ENCODE data around the gene GHRL.
A peak's percentile ranks its signal among the peaks of the same experiment; 100 is the strongest.

GHRL gene

DNA sequence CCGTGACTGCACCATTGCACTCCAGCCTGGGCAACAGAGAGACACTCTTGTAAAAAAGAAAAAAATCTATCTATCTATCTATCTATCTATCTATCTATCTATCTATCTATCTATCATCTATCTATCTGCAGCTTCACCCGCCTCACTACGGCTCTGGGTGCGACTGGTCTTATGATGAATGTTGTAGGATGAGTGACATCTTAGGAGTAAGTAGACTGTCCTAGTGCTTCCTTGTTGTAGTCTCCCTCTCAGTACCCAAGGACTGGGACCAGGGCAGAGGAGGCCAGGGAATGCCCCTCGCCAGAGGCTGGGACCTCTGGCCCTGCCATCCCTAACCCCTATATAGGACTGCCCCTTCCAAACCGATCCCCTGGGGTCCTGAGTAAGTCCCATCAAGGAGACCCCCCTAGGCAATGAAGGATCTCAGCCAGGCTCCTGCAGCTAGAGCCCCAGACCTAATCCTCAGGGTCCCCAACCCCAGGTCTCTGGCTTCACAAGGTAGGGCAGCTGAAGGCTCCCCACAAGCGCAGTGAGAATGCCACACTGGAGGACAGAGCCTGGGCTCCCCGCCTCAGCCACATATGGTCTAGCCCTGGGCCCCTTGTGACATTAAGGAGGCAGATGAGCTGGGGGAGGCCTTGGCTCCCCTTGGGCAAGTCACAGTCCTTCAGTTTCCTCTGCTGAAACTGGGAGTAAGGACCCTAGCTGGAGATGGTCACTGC is 29.0 kb upstream of the GHRL start:
- H3K27me3 ChIP-seq (replicated peaks) = peaks cover 6% of the 10 kb centered on the region
- peaks cover 29% of the 10 kb centered on the region for H3K36me3 ChIP-seq (replicated peaks)
- no peak overlapping the region for H3K4me3 ChIP-seq (ENCODE audit: low read depth, low read length)
- in situ Hi-C loops (cut with HindIII; ENCODE audit: low pct_ligation_motif_present, low sequenced_read_pairs) = no loop called here
- TF ChIP-seq, protein P1, sequence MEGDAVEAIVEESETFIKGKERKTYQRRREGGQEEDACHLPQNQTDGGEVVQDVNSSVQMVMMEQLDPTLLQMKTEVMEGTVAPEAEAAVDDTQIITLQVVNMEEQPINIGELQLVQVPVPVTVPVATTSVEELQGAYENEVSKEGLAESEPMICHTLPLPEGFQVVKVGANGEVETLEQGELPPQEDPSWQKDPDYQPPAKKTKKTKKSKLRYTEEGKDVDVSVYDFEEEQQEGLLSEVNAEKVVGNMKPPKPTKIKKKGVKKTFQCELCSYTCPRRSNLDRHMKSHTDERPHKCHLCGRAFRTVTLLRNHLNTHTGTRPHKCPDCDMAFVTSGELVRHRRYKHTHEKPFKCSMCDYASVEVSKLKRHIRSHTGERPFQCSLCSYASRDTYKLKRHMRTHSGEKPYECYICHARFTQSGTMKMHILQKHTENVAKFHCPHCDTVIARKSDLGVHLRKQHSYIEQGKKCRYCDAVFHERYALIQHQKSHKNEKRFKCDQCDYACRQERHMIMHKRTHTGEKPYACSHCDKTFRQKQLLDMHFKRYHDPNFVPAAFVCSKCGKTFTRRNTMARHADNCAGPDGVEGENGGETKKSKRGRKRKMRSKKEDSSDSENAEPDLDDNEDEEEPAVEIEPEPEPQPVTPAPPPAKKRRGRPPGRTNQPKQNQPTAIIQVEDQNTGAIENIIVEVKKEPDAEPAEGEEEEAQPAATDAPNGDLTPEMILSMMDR (IDR thresholded peaks at IDR 0.05; ENCODE audit: low read depth, low read length, missing control alignments) = no peak
- no peak for DNase-seq
- H3K27ac ChIP-seq = no peak overlapping the region

DNA sequence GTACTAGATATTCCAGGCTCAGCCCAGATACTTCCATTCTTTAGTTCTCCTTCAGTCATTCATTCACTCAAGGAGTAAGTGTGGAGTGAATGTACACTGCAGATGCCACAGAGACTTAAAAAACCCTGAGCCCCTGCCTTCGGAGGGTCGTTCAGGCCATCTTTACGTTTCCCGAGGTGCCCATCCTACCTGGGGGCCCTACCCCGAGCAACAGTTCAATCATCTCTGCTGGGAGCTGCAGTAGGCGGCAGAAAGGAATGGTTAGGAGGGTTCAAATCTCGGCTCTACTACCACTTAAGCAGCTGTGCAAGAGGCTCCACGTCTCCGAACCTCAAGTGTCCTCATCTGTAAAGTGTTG is 27.6 kb upstream of the GHRL start:
- no peak for DNase-seq
- TF ChIP-seq, protein P1 (IDR thresholded peaks at IDR 0.05; ENCODE audit: low read depth, low read length, missing control alignments) = no peak
- H3K27ac ChIP-seq = peak overlapping the region; percentile 99
- peak overlapping the region; percentile 99 for H3K4me3 ChIP-seq (ENCODE audit: low read depth, low read length)
- in situ Hi-C loops (cut with HindIII; ENCODE audit: low pct_ligation_motif_present, low sequenced_read_pairs) = no loop called here
- no peaks in the 10 kb centered on the region for H3K27me3 ChIP-seq (replicated peaks)
- peaks cover 43% of the 10 kb centered on the region for H3K36me3 ChIP-seq (replicated peaks)

DNA sequence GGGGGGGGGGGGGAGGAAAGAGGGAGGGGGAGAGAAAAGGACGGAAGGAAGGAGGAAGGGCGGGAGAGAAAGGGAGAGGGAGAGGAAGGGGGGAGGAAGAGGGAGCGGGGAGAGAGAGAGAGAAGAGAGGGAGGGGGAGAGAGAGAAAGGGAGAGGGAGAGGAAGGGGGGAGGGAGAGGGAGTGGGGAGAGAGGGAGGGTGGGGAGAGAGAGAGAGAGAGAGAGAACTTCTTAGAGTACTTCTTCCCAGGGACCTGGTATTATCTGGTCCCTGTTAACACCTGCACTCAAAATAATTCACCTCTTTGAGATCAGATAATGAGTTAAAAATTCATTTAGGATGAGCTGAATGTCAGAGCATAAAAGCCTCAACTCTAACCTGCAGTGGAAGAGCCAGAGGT is 27.1 kb upstream of the GHRL start:
- Histone ChIP-seq H3K36me3 (replicated peaks) (peaks cover 46% of the 10 kb centered on the region), H3K27ac (peak overlapping the region; percentile 99), H3K4me3 (ENCODE audit: low read depth, low read length) (peak overlapping the region; percentile 99), H3K27me3 (replicated peaks) (no peaks in the 10 kb centered on the region)
- in situ Hi-C loops (cut with HindIII; ENCODE audit: low pct_ligation_motif_present, low sequenced_read_pairs) = no loop called here
- DNase-seq = no peak
- TF ChIP-seq, protein P1 (IDR thresholded peaks at IDR 0.05; ENCODE audit: low read depth, low read length, missing control alignments) = no peak

DNA sequence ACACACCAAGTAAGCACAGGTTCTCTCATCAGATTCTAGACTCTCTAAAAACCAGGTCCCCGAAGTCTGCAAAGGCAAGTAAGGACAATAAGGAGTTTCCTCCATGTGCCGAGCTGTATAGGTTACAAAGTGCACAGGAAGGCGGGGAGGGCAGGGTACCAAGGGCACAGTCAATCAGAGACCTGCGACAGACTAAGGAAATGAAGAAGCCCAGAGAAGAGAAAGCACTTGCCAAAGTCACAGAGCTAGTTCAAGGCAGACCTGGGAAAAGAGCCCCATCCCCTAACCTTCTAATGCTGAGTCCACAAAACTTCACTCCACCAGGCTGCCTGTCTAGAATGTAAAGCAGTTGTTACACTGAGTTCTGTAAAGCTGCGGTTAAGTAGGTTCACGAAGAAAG is 26.5 kb upstream of the GHRL start:
- in situ Hi-C loops (cut with HindIII; ENCODE audit: low pct_ligation_motif_present, low sequenced_read_pairs) = no loop called here
- peak overlapping the region; percentile 99 for H3K4me3 ChIP-seq (ENCODE audit: low read depth, low read length)
- DNase-seq = no peak
- H3K36me3 ChIP-seq (replicated peaks) = peaks cover 52% of the 10 kb centered on the region
- TF ChIP-seq, protein P1 (IDR thresholded peaks at IDR 0.05; ENCODE audit: low read depth, low read length, missing control alignments) = no peak
- H3K27me3 ChIP-seq (replicated peaks) = no peaks in the 10 kb centered on the region
- H3K27ac ChIP-seq = no peak overlapping the region

DNA sequence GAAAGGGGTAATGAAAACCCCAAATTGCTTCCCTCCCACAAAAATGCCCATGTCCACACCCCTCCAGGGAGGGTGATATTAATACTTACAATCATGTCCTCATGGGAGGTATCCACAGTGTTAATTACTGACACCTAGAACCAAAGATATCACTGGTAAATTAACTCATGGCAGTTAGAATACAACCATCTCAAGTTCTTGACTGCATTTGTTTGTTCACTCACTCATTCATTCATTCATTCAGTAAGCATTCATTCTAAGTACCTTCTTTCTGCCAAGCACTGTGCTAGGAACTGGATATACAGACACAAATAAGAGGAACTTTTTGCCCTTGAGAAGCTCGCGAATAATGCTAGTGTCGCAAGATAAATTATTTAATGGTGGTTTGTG is 25.2 kb upstream of the GHRL start:
- in situ Hi-C loops (cut with HindIII; ENCODE audit: low pct_ligation_motif_present, low sequenced_read_pairs) = no loop called here
- Histone ChIP-seq H3K27me3 (replicated peaks) (no peaks in the 10 kb centered on the region), H3K27ac (no peak overlapping the region), H3K36me3 (replicated peaks) (peaks cover 65% of the 10 kb centered on the region), H3K4me3 (ENCODE audit: low read depth, low read length) (no peak overlapping the region)
- TF ChIP-seq, protein P1 (IDR thresholded peaks at IDR 0.05; ENCODE audit: low read depth, low read length, missing control alignments) = no peak
- DNase-seq = no peak

Measured in brain microvascular endothelial cell (primary cell).